ENCODE data around the gene TTYH3.
"Not testable (repeated sequence)": the region's sequence is repeated elsewhere in the genome, so short reads cannot be mapped to it uniquely, and the experiment has no call there.

TTYH3 gene

GRCh38 chr7:2631946-2632732 lies at the start of gene TTYH3:
Gene TTYH3, plus strand, starts transcription at chr7:2631986. Its CDS starts 170 bp downstream, at chr7:2632156.
- DNase-seq (ENCODE audit: low read depth): no peak

GRCh38 chr7:2582006-2582735 lies 49.6 kb upstream of the TTYH3 start:
- no peak for DNase-seq (ENCODE audit: low read depth)

GRCh38 chr7:2583798-2584580 lies 47.8 kb upstream of the TTYH3 start:
- DNase-seq (ENCODE audit: low read depth): no peak

- DNase-seq (ENCODE audit: low read depth): no peak
These were observed 46.3 kb upstream of the TTYH3 start for GRCh38 chr7:2585446-2585845.

- no peak for DNase-seq (ENCODE audit: low read depth)
These were observed 45.3 kb upstream of the TTYH3 start for GRCh38 chr7:2586326-2587020.

GRCh38 chr7:2587134-2587533 lies 44.7 kb upstream of the TTYH3 start:
- DNase-seq (ENCODE audit: low read depth): no peak

GRCh38 chr7:2587778-2588177 lies 44.0 kb upstream of the TTYH3 start:
- no peak for DNase-seq (ENCODE audit: low read depth)

GRCh38 chr7:2589341-2589740 lies 42.4 kb upstream of the TTYH3 start:
- DNase-seq (ENCODE audit: low read depth): no peak

- not testable (repeated sequence) for DNase-seq (ENCODE audit: low read depth)
These were observed 41.8 kb upstream of the TTYH3 start for GRCh38 chr7:2589941-2590340.

- DNase-seq (ENCODE audit: low read depth): no peak
These were observed 39.4 kb upstream of the TTYH3 start for GRCh38 chr7:2592375-2592865.

GRCh38 chr7:2593036-2593727 lies 38.6 kb upstream of the TTYH3 start:
- DNase-seq (ENCODE audit: low read depth): no peak

- DNase-seq (ENCODE audit: low read depth): no peak
These were observed 37.2 kb upstream of the TTYH3 start for GRCh38 chr7:2594599-2594998.

- DNase-seq (ENCODE audit: low read depth): no peak
These were observed 36.4 kb upstream of the TTYH3 start for GRCh38 chr7:2595258-2595860.

GRCh38 chr7:2596464-2597272 lies 35.1 kb upstream of the TTYH3 start:
- DNase-seq (ENCODE audit: low read depth): no peak

- no peak for DNase-seq (ENCODE audit: low read depth)
These were observed 34.5 kb upstream of the TTYH3 start for GRCh38 chr7:2597273-2597640.

GRCh38 chr7:2598154-2598823 lies 33.5 kb upstream of the TTYH3 start:
- DNase-seq (ENCODE audit: low read depth): no peak

GRCh38 chr7:2601065-2601464 lies 30.7 kb upstream of the TTYH3 start:
- DNase-seq (ENCODE audit: low read depth): no peak

GRCh38 chr7:2601907-2602306 lies 29.9 kb upstream of the TTYH3 start:
- no peak for DNase-seq (ENCODE audit: low read depth)

GRCh38 chr7:2602406-2603043 lies 29.3 kb upstream of the TTYH3 start:
- DNase-seq (ENCODE audit: low read depth): no peak
